GM19193 (cell line): ENCODE results near the gene THOP1.

ENCODE experiments used
- POLR2A ChIP-seq: IDR thresholded peaks from 4 replicates; pipeline ENCODE4 v1.6.1; 2011; ENCODE audit not compliant: insufficient read depth, insufficient read length; ENCODE audit errors: extremely low read depth

THOP1 gene

GRCh38 chr19:2812414-2813234 is 27.3 kb downstream of the THOP1 start:
- no peak for TF ChIP-seq POLR2A

GRCh38 chr19:2813235-2814160 is 28.2 kb downstream of the THOP1 start:
- no peak for TF ChIP-seq POLR2A

GRCh38 chr19:2814426-2814825 is 29.1 kb downstream of the THOP1 start:
- no peak for TF ChIP-seq POLR2A

GRCh38 chr19:2815191-2815614 is 29.9 kb downstream of the THOP1 start:
- no peak for TF ChIP-seq POLR2A

- no peak for TF ChIP-seq POLR2A
These were observed 30.6 kb downstream of the THOP1 start for GRCh38 chr19:2815923-2816322.

- no peak for TF ChIP-seq POLR2A
These were observed 31.3 kb downstream of the THOP1 start for GRCh38 chr19:2816641-2817040.

- peak; percentile 29 for TF ChIP-seq POLR2A
These were observed 34.3 kb downstream of the THOP1 start, which contains the start of gene ZNF554 for GRCh38 chr19:2819540-2820111. Gene ZNF554, plus strand, starts transcription at chr19:2819868. Its CDS starts 204 bp downstream, at chr19:2820072.

GRCh38 chr19:2820112-2820702 is 34.9 kb downstream of the THOP1 start:
- TF ChIP-seq POLR2A, result no peak

GRCh38 chr19:2822846-2823245 is 37.5 kb downstream of the THOP1 start:
- TF ChIP-seq POLR2A, result no peak

GRCh38 chr19:2823646-2824045 is 38.3 kb downstream of the THOP1 start:
- no peak for TF ChIP-seq POLR2A

GRCh38 chr19:2824129-2824528 is 38.8 kb downstream of the THOP1 start:
- no peak for TF ChIP-seq POLR2A

GRCh38 chr19:2827022-2827421 is 41.7 kb downstream of the THOP1 start:
- no peak for TF ChIP-seq POLR2A

GRCh38 chr19:2827840-2828489 is 42.7 kb downstream of the THOP1 start:
- no peak for TF ChIP-seq POLR2A

GRCh38 chr19:2834294-2834871 is 49.1 kb downstream of the THOP1 start:
- TF ChIP-seq POLR2A, result no peak
